NK-92 (cell line): ENCODE results near the gene MYOZ3.
A peak's percentile ranks its signal among the peaks of the same experiment; 100 is the strongest.

Source experiments
- DNase-seq: peaks from one replicate; lab custom pipeline; 2025; ENCODE audit not compliant: unreplicated experiment; lab: John Stamatoyannopoulos, UW

The MYOZ3 gene

DNA sequence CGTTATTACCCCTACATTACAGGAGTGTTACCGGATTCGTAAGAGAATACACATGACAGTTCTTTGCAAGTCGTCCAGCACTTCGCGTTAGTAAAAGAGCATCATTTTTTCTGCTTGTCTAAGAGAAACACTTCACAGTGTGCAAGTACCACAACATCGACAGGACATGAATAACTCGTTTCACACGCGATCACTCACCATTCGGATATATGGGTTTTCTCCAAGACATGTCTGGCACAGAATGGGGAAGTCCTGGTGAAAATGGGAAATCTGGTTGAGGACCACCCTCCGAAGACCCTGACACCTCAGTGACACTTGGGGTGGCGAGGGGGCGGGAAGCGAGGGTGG, 39.2 kb downstream of the MYOZ3 start:
- no peak for DNase-seq

DNA sequence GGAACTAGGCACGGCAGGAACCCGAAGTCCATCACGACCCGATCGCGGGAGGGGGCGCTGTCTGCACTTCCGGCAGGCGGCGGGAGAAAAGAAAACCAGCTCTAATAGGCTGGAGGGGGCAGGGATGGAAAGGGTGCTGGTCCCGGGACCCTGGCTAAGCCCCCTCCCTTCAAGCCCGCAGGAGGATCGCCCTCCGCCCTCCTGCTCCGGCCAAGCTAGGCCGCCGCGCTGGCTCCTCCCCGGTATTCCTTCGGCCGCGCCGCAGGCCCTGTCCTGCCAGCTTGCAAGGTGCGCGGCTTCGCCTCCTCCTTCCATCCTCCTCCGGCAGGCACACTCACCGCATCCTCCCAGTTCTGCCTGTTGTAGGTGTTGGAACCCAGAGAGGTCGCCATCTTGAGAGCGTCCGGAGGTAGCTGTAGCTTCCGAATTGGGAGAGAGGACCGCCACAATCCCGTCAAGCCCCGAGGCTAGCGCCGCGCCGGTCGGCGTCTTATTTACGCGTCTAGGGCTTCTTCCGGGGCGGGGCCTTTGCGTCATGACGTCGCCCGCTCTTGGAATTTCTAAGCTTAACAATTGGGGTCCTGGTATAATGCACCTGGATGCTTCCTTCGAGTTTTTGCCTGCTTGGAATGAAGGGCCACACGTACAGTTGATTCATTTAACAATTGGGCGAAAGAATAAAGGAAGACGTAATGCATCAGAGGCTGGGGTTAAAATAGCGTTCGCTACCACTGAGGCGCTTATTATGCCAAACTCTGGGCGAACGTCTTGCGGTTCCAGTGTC, 39.7 kb downstream of the MYOZ3 start, which contains the start of gene RBM22:
Gene RBM22, minus strand, starts transcription at position 469 of the 784 bp plus-strand sequence. Its CDS starts 77 bp downstream, at position 392.
- peak; percentile 30 for DNase-seq

DNA sequence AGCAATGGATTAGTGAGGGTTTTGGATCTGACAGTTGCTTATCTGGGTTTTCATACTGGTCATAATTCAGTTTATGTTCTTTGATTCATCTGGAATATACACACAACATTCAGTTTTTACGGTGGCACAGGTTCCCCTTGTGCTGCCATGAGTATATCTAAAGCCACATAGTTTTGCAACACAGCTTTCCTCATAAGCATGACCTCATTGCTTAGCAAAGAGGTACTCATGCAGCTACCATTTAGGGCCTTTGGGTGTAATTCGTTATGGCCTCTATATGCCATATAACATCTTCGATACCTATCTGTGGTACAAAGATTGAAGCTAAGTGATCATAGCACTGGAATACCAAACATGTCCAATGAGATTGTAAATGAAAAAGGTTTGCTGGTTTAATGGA, 42.7 kb downstream of the MYOZ3 start:
- DNase-seq = no peak

DNA sequence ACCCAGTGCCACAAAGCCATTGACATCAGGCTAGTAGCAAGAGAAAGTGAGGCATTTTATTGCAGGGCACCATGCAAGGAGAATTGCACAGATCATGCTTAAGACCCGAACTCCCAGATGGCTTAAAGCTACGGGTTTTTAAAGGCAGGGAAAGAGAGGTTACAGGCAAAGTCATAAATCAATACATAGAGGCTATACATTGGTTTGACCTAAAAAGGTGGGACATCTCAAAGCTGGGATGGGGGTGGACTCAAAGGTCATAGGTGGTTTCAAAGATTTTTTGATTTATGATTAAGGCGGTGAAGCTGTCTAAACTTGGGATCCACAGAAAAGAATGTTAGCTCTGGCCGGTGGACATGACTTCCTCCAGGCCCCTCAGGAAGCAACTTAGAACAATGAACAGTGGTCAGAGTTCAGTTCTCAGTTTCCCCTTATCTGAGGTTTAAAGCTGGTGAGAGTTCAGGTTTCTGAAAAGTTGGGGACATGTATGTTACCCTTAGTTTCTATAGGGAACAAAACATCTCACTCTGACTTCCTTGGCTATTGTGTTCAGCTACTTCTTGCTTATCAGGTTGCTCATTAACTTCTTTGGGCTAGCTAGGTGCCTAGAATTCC, 45.8 kb downstream of the MYOZ3 start:
- DNase-seq = no peak

DNA sequence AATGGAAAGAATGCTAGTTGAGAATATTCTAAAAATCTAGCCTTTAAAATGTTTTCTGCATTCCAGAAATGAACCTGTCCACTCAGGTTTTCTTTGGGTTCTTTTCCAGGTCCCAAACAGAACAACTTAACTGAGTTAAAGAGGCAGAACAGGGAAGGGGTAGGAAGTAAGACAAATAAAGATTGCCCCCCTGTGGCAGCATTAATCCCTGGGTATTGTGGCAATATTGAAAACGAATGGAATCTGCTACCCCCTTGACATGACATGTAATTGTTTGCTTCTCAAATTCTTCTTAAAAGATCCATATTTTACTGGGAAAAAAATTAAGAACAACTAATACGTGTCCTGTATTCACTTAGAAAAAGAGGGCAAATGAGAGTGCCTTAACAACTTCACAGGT, 49.1 kb downstream of the MYOZ3 start:
- no peak for DNase-seq

DNA sequence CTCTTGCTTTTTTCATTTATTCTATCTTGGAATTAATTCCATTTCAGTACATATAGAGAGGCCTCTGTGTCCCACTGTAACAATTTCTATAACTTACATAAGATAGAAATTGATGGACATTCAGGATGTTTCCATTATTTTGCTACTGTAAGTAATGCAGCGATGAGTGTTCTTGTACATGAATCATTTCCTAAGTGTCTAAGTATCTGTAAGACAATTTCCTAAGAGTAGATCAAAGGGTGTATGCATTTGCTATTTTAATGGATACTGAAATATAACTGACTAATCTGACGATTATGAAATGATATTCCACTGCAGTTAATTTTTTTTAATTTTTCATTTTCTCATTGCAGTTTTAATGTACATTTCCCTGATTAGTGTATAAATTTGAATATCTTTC, 62.8 kb downstream of the MYOZ3 start:
- DNase-seq = no peak
